ENCODE results near the gene MARCHF4.

DNA sequence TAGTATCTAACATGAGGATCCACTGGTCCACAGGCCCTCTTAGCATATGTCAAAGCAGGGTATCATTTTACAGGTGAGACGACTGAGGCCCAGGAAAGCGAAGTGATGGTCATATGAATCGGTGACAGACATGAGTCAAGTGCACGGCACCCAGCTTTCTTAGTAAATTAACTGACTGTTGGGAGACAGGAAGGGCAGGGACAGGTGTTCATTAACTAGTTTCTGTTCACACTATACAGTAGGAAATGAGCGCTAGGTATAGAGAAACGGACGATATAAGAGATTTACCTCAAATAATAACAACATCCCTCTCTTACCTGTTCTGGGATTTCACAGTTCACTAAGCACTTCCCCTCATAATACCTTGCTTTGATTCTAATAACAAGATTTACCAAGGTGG, 38.3 kb upstream of the MARCHF4 start:
- no peak for TF ChIP-seq CTCF (conservative IDR thresholded peaks at IDR 0.05 in 1 of 2, IDR thresholded peaks at IDR 0.05 in 1 of 2; ENCODE audit: extremely low read depth in 1 of 2, insufficient read depth in 1 of 2, low read depth in 1 of 2, low read length in 2 of 2)
- TF ChIP-seq EZH2 (IDR thresholded peaks at IDR 0.05; ENCODE audit: borderline replicate concordance, low read length) = no peak
